GM19463 (cell line): ENCODE data around the gene RNF19B.
A peak's percentile ranks its signal among the peaks of the same experiment; 100 is the strongest.
"Not testable (repeated sequence)": the region's sequence is repeated elsewhere in the genome, so short reads cannot be mapped to it uniquely, and the experiment has no call there.

ENCODE experiments used
- ATAC-seq: cut with Tn5 transposase; IDR thresholded peaks from one replicate; pipeline ENCODE4 v1.9.1; 2021; ENCODE audit warnings: mild to moderate bottlenecking, moderate library complexity; ENCODE audit not compliant: unreplicated experiment

Gene RNF19B

GRCh38 chr1:32964461-32965250 lies at the start of gene RNF19B:
Gene RNF19B, minus strand, starts transcription at chr1:32964809. Its CDS starts 124 bp downstream, at chr1:32964685.
- peak; percentile 90 for ATAC-seq

GRCh38 chr1:33013791-33014190 lies 49.2 kb upstream of the RNF19B start:
- ATAC-seq: no peak

- ATAC-seq: no peak
These were observed 47.6 kb upstream of the RNF19B start for GRCh38 chr1:33012165-33012564.

- no peak for ATAC-seq
These were observed 46.5 kb upstream of the RNF19B start for GRCh38 chr1:33010932-33011731.

- no peak for ATAC-seq
These were observed 45.0 kb upstream of the RNF19B start for GRCh38 chr1:33009561-33009960.

- ATAC-seq: no peak
These were observed 43.7 kb upstream of the RNF19B start for GRCh38 chr1:33008051-33008914.

- ATAC-seq: no peak
These were observed 42.8 kb upstream of the RNF19B start for GRCh38 chr1:33007190-33008050.

GRCh38 chr1:33005838-33006421 lies 41.3 kb upstream of the RNF19B start:
- ATAC-seq: no peak

- no peak for ATAC-seq
These were observed 40.7 kb upstream of the RNF19B start for GRCh38 chr1:33005117-33005837.

GRCh38 chr1:33004613-33005012 lies 40.0 kb upstream of the RNF19B start:
- ATAC-seq: no peak

- ATAC-seq: no peak
These were observed 39.0 kb upstream of the RNF19B start for GRCh38 chr1:33003657-33004056.

- no peak for ATAC-seq
These were observed 37.4 kb upstream of the RNF19B start for GRCh38 chr1:33002006-33002405.

GRCh38 chr1:33001282-33001681 lies 36.7 kb upstream of the RNF19B start:
- ATAC-seq: no peak

GRCh38 chr1:33000427-33001026 lies 35.9 kb upstream of the RNF19B start:
- ATAC-seq: no peak

GRCh38 chr1:32998997-32999396 lies 34.4 kb upstream of the RNF19B start:
- ATAC-seq: no peak

GRCh38 chr1:32998064-32998463 lies 33.5 kb upstream of the RNF19B start:
- ATAC-seq: no peak

GRCh38 chr1:32997381-32997891 lies 32.8 kb upstream of the RNF19B start:
- no peak for ATAC-seq

GRCh38 chr1:32993324-32993636 lies 28.7 kb upstream of the RNF19B start:
- ATAC-seq: not testable (repeated sequence)
